GM12891 (cell line): ENCODE results near the gene ACAT2.

Experiments used
- PAX5 ChIP-seq: IDR thresholded peaks from 2 replicates; pipeline ENCODE4 v1.6.1; 2011; ENCODE audit warnings: low read length, moderate library complexity, mild to moderate bottlenecking; ENCODE audit not compliant: insufficient read depth, severe bottlenecking
- POLR2A ChIP-seq: IDR thresholded peaks from 2 replicates; pipeline ENCODE4 v1.6.1; 2011; ENCODE audit warnings: low read depth, low read length, control low read depth
- TAF1 ChIP-seq: IDR thresholded peaks from 2 replicates; pipeline ENCODE4 v1.6.1; 2011; ENCODE audit warnings: low read depth, low read length, control low read depth

GRCh38 chr6:159769470-159769869 lies 7.6 kb downstream of the ACAT2 start:
- TF ChIP-seq TAF1, result no peak
- TF ChIP-seq POLR2A, result no peak
- TF ChIP-seq PAX5, result no peak
